Measurements from ENCODE around the gene CSNK2A2. TPM values are rescaled to one million over a fixed set of nuclear protein-coding genes. Genes with fewer than 3 reads are reported as not detected.

CSNK2A2 gene
- total and polyA plus RNA-seq, 8 donors: 18.3 to 59.0 (median 38.4) TPM

DNA sequence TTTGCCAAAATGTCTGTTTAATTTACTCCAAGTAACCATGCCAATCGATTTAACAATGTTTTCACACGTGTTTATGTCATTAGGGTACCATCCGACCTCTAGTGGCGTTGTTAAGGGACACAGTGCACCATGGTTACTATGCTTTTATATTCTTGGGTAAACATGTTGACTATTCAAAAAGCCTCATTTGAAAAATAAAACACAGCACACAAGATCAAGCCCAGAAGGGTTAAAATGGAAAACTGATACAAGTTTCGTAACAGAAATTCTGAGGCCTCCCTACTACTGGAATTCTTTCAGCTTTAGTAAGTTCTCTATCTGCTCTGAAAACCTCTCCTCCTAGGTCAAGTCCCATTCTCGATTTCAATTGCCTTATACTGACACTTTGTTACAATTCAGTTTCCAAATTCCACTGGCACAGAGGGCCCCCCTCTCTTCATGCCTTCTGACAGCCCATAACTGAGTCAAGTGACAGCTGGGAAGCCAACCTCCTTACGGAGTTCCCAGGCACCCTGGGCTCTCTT, 70.8 kb downstream of the CSNK2A2 start:
- H3K27ac ChIP-seq: peak overlapping the region; percentile 48 to 58 (median 56)
- DNase-seq (peak in 1 of 6 donors; percentile 41), ATAC-seq (peak in 3 of 4 donors; percentile 13 to 39 (median 30)), FAIRE-seq (no peak)
- WGBS, 2 donors: 2 to 3% methylated on average over 7 of the region's 7 CpGs
- peak overlapping the region in 2 of 4 donors; percentile 85 to 87 for H3K4me3 ChIP-seq
- TF ChIP-seq, protein P1, sequence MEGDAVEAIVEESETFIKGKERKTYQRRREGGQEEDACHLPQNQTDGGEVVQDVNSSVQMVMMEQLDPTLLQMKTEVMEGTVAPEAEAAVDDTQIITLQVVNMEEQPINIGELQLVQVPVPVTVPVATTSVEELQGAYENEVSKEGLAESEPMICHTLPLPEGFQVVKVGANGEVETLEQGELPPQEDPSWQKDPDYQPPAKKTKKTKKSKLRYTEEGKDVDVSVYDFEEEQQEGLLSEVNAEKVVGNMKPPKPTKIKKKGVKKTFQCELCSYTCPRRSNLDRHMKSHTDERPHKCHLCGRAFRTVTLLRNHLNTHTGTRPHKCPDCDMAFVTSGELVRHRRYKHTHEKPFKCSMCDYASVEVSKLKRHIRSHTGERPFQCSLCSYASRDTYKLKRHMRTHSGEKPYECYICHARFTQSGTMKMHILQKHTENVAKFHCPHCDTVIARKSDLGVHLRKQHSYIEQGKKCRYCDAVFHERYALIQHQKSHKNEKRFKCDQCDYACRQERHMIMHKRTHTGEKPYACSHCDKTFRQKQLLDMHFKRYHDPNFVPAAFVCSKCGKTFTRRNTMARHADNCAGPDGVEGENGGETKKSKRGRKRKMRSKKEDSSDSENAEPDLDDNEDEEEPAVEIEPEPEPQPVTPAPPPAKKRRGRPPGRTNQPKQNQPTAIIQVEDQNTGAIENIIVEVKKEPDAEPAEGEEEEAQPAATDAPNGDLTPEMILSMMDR (IDR thresholded peaks at IDR 0.05): peak in 1 of 4 donors; percentile 24
- intact Hi-C loops (cut with DNase I): loop anchor here in 1 of 3 donors (10.0 kb wide), 1 partner anchor 102 kb away; the partner anchor contains the start of gene MMP15
- H3K9me3 ChIP-seq: no peaks in the 10 kb centered on the region
- H3K36me3 ChIP-seq: no peaks in the 10 kb centered on the region
- no peaks in the 10 kb centered on the region for H3K27me3 ChIP-seq
- peaks cover 23 to 31% (median 29%) of the 10 kb centered on the region in 3 donors for H3K4me1 ChIP-seq

- Histone ChIP-seq H3K36me3 (no peaks in the 10 kb centered on the region), H3K9me3 (no peaks in the 10 kb centered on the region), H3K4me3 (peak overlapping the region in 1 of 4 donors; percentile 1), H3K4me1 (peaks cover 28 to 34% (median 33%) of the 10 kb centered on the region in 3 donors), H3K27me3 (no peaks in the 10 kb centered on the region), H3K27ac (peak overlapping the region; percentile 48 to 58 (median 56))
- ATAC-seq (no peak), FAIRE-seq (no peak), DNase-seq (no peak)
- 14 to 15% methylated on average over 4 of the region's 4 CpGs for WGBS, 2 donors
- TF ChIP-seq, protein P1 (IDR thresholded peaks at IDR 0.05): no peak
- intact Hi-C loops (cut with DNase I): loop anchor here in 1 of 3 donors (10.0 kb wide), 1 partner anchor 102 kb away; the partner anchor contains the start of gene MMP15
These were observed 71.4 kb downstream of the CSNK2A2 start for GRCh38 chr16:58126451-58126961.

DNA sequence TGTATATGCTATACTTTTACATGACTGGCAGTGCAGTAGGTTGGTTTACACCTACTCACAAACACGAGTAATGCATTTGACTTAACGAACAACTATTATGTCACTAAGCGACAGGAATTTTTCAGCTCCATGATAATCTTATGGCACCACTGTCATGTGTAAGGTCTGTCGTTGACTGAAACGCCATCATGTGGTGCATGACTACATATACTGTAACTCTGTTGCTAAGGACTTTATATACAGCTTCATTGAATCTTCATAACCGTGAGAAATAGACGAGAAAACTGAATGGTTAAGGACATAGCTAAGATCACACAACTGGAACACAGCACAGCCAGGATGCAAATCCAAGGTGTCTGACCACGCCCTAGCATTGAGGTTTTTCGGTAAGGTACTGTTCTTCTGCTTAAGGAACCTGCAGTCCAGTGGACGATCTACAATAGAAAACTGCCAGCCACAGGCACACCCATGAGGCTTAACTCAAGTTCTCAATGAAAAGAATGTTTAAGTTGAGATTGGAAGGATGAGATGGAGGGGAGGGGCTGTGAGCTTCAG, 72.0 kb downstream of the CSNK2A2 start:
- 48 to 54% methylated on average over 10 of the region's 10 CpGs for WGBS, 2 donors
- no peak for ATAC-seq
- H3K27ac ChIP-seq: peak overlapping the region in 1 of 4 donors; percentile 57
- intact Hi-C loops (cut with DNase I): loop anchor here in 1 of 3 donors (10.0 kb wide), 1 partner anchor 101 kb away; the partner anchor contains the start of gene MMP15
- TF ChIP-seq, protein P1 (IDR thresholded peaks at IDR 0.05): no peak
- no peak for FAIRE-seq
- no peak for DNase-seq
- no peak overlapping the region for H3K4me3 ChIP-seq
- H3K27me3 ChIP-seq: no peaks in the 10 kb centered on the region
- peaks cover 30 to 40% (median 38%) of the 10 kb centered on the region in 3 donors for H3K4me1 ChIP-seq
- no peaks in the 10 kb centered on the region for H3K36me3 ChIP-seq
- no peaks in the 10 kb centered on the region for H3K9me3 ChIP-seq

GRCh38 chr16:58125041-58125440, 72.9 kb downstream of the CSNK2A2 start:
- intact Hi-C loops (cut with DNase I): loop anchor here in 1 of 3 donors (10.0 kb wide), 1 partner anchor 100 kb away; the partner anchor contains the start of gene MMP15
- peaks cover 36 to 48% (median 38%) of the 10 kb centered on the region in 3 donors for H3K4me1 ChIP-seq

More at GRCh38 chr16:58125041-58125440, 72.9 kb downstream of the CSNK2A2 start:
- H3K9me3 ChIP-seq: no peaks in the 10 kb centered on the region
- DNase-seq (no peak), ATAC-seq (no peak), FAIRE-seq (no peak)
- no peaks in the 10 kb centered on the region for H3K27me3 ChIP-seq
- H3K36me3 ChIP-seq: no peaks in the 10 kb centered on the region
- H3K4me3 ChIP-seq: no peak overlapping the region
- TF ChIP-seq, protein P1 (IDR thresholded peaks at IDR 0.05): no peak
- H3K27ac ChIP-seq: no peak overlapping the region
- 68 to 72% methylated on average over 4 of the region's 4 CpGs for WGBS, 2 donors
